Smooth muscle cell (in vitro differentiated cells): Measurements from ENCODE around the gene PRR19. TPM values are rescaled to one million over a fixed set of nuclear protein-coding genes. Genes with fewer than 3 reads are reported as not detected.
A peak's percentile ranks its signal among the peaks of the same experiment; 100 is the strongest.

Experiments
- DNase-seq: peaks from one replicate; lab custom pipeline; 2025; ENCODE audit not compliant: unreplicated experiment; lab: John Stamatoyannopoulos, UW
- H2AFZ ChIP-seq: fragments of 200-600 bp; sonication (generic); 2 replicates; pipeline ENCODE4 v1.6.0; 2016; ENCODE audit warnings: antibody characterized with exemption, low read depth, mild to moderate bottlenecking
- H3F3A ChIP-seq: fragments of 200-600 bp; sonication (generic); 2 replicates; pipeline ENCODE4 v1.6.0; 2017; ENCODE audit warnings: antibody characterized with exemption, low read depth
- H3K27ac ChIP-seq: fragments of 200-600 bp; sonication (generic); 2 replicates; pipeline ENCODE4 v1.5.1; 2016; ENCODE audit warnings: low read depth, mild to moderate bottlenecking
- H3K27me3 ChIP-seq: fragments of 200-600 bp; sonication (generic); 2 replicates; pipeline ENCODE4 v1.6.1; 2016; ENCODE audit warnings: low read depth, mild to moderate bottlenecking
- H3K36me3 ChIP-seq: fragments of 200-600 bp; sonication (generic); 2 replicates; pipeline ENCODE4 v1.5.1; 2016; ENCODE audit warnings: low read depth
- H3K4me1 ChIP-seq: fragments of 200-600 bp; sonication (generic); 2 replicates; pipeline ENCODE4 v1.5.1; 2016; ENCODE audit warnings: low read depth
- H3K4me2 ChIP-seq: fragments of 200-600 bp; sonication (generic); 2 replicates; pipeline ENCODE4 v1.6.0; 2016; ENCODE audit warnings: mild to moderate bottlenecking
- H3K4me3 ChIP-seq: fragments of 200-600 bp; sonication (generic); 2 replicates; pipeline ENCODE4 v1.5.1; 2016; ENCODE audit warnings: mild to moderate bottlenecking
- H3K79me2 ChIP-seq: fragments of 200-600 bp; sonication (generic); 2 replicates; pipeline ENCODE4 v1.6.0; 2016; ENCODE audit warnings: low read depth, mild to moderate bottlenecking
- H3K9ac ChIP-seq: fragments of 200-600 bp; sonication (generic); 2 replicates; pipeline ENCODE4 v1.6.0; 2016; ENCODE audit warnings: low read depth
- H3K9me3 ChIP-seq: fragments of 200-600 bp; sonication (generic); replicated peaks from 2 replicates; pipeline ENCODE4 v1.5.1; 2016; ENCODE audit warnings: low read depth
- H4K20me1 ChIP-seq: fragments of 200-600 bp; sonication (generic); 2 replicates; pipeline ENCODE4 v1.6.0; 2016; ENCODE audit warnings: low read depth
- CTCF ChIP-seq: fragments of 200-600 bp; sonication (generic); IDR thresholded peaks from 2 replicates; pipeline ENCODE4 v1.5.1; 2017; ENCODE audit warnings: borderline replicate concordance, mild to moderate bottlenecking, antibody characterized with exemption; ENCODE audit not compliant: insufficient read depth, poor library complexity, severe bottlenecking
- WGBS: methylation state at CpG from one replicate; pipeline ENCODE4 v1.1.7; 2016; ENCODE audit warnings: low lambda C conversion rate; 5-methylcytosine and 5-hydroxymethylcytosine counted together
- polyA plus RNA-seq: library from polyadenylated mRNA; unstranded; fragments of >200 nt; fragmentation: Nextera tagmentation; extraction: Ambion mirVana; gene quantifications from 2 replicates; pipeline ENCODE4 v1.2.1, GENCODE V29; 2016
- total RNA-seq: library from RNA; depleted of rRNA; stranded (reverse); fragments of >200 nt; gene quantifications from 2 replicates; pipeline ENCODE4 v1.2.3, GENCODE V29; 2014

PRR19 gene
- total and polyA plus RNA-seq, 2 experiments from 2014 or later = 0.45 to 0.73 TPM

- Histone ChIP-seq H3K27me3 (no peaks in the 10 kb centered on the region), H3K27ac (peak overlapping the region; percentile 99), H2AFZ (peak overlapping the region; percentile 88), H3K36me3 (no peaks in the 10 kb centered on the region), H3K4me3 (peak overlapping the region; percentile 80), H3K79me2 (peaks cover 24% of the 10 kb centered on the region), H4K20me1 (no peaks in the 10 kb centered on the region), H3K9me3 (no peaks in the 10 kb centered on the region), H3F3A (no peaks in the 10 kb centered on the region), H3K4me1 (peaks cover 18% of the 10 kb centered on the region), H3K4me2 (peak overlapping the region; percentile 87), H3K9ac (peak overlapping the region; percentile 99)
- TF ChIP-seq CTCF = no peak
- WGBS = under 1% methylated on average over 42 of the region's 46 CpGs
- DNase-seq = peak; percentile 99
Measured at GRCh38 chr19:42268142-42268703, 33.7 kb upstream of the PRR19 start.

- H3K9me3 ChIP-seq = no peaks in the 10 kb centered on the region
- peak within 1 kb of the TSS; percentile 99 for H3K27ac ChIP-seq
- H3K4me2 ChIP-seq = peak within 1 kb of the TSS; percentile 91
- H3K9ac ChIP-seq = peak within 1 kb of the TSS; percentile 99
- H3K4me1 ChIP-seq = peaks cover 18% of the 10 kb centered on the region
- WGBS = 1% methylated on average over 36 of the region's 52 CpGs
- DNase-seq = peak; percentile 99
- H3K36me3 ChIP-seq = no peaks in the 10 kb centered on the region
- no peaks in the 10 kb centered on the region for H3K27me3 ChIP-seq
- peaks cover 28% of the 10 kb centered on the region for H3K79me2 ChIP-seq
- H3K4me3 ChIP-seq = peak within 1 kb of the TSS; percentile 80
- TF ChIP-seq CTCF = no peak
- H3F3A ChIP-seq = no peaks in the 10 kb centered on the region
- H4K20me1 ChIP-seq = no peaks in the 10 kb centered on the region
- peak within 1 kb of the TSS; percentile 88 for H2AFZ ChIP-seq
Measured at GRCh38 chr19:42268704-42269477, 33.0 kb upstream of the PRR19 start, which contains the start of gene CIC. Gene CIC (plus strand): TSS chr19:42269252. CDS start chr19:42271784, 2,532 bp downstream.

GRCh38 chr19:42269478-42270345 lies 32.2 kb upstream of the PRR19 start:
- DNase-seq = no peak
- peak overlapping the region; percentile 83 for H3K9ac ChIP-seq
- H3K4me1 ChIP-seq = peaks cover 18% of the 10 kb centered on the region
- peaks cover 2% of the 10 kb centered on the region for H4K20me1 ChIP-seq
- no peaks in the 10 kb centered on the region for H3F3A ChIP-seq
- H3K27me3 ChIP-seq = no peaks in the 10 kb centered on the region
- 71% methylated on average over 9 of the region's 10 CpGs for WGBS
- H3K4me3 ChIP-seq = peak overlapping the region; percentile 69
- no peak overlapping the region for H2AFZ ChIP-seq
- TF ChIP-seq CTCF = no peak
- peaks cover 34% of the 10 kb centered on the region for H3K79me2 ChIP-seq
- H3K36me3 ChIP-seq = no peaks in the 10 kb centered on the region
- peak overlapping the region; percentile 76 for H3K27ac ChIP-seq
- H3K9me3 ChIP-seq = no peaks in the 10 kb centered on the region
- peak overlapping the region; percentile 91 for H3K4me2 ChIP-seq
